Measurements from ENCODE around the gene ZNF197. TPM values are rescaled to one million over a fixed set of nuclear protein-coding genes. Genes with fewer than 3 reads are reported as not detected.
"Not testable (repeated sequence)": the region's sequence is repeated elsewhere in the genome, so short reads cannot be mapped to it uniquely, and the experiment has no call there.

ZNF197 gene
- total and polyA plus RNA-seq, 2 of the 13 experiments (the other 11 are each of a cell fraction or from before 2014, with no cell fraction given) = 1.8 to 6.8 TPM

- TF ChIP-seq ZNF83 (CRISPR knock-in tag; IDR thresholded peaks at IDR 0.05; ENCODE audit: borderline replicate concordance) (no peak), AGO2 (optimal IDR thresholded peaks at IDR 0.05; ENCODE audit: low read depth, low read length) (no peak), SMARCE1 (IDR thresholded peaks at IDR 0.05; ENCODE audit: borderline replicate concordance) (no peak), PPARG (CRISPR knock-in tag; conservative IDR thresholded peaks at IDR 0.05) (no peak), NFRKB (IDR thresholded peaks at IDR 0.05) (no peak), POLR2A (IDR thresholded peaks at IDR 0.05; ENCODE audit: insufficient read depth in 1 of 2, low read depth in 2 of 2, low read length in 2 of 2) (no peak), MXD1 (CRISPR knock-in tag; IDR thresholded peaks at IDR 0.05) (no peak), ATAD3A (CRISPR knock-in tag; IDR thresholded peaks at IDR 0.05) (no peak), HNRNPH1 (optimal IDR thresholded peaks at IDR 0.05; ENCODE audit: low read depth, low read length) (no peak), MIER3 (CRISPR knock-in tag; IDR thresholded peaks at IDR 0.05; ENCODE audit: borderline replicate concordance) (no peak)
- TF ChIP-seq, protein P1, sequence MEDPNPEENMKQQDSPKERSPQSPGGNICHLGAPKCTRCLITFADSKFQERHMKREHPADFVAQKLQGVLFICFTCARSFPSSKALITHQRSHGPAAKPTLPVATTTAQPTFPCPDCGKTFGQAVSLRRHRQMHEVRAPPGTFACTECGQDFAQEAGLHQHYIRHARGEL (CRISPR knock-in tag; IDR thresholded peaks at IDR 0.05) = no peak
- TF ChIP-seq, protein P2, sequence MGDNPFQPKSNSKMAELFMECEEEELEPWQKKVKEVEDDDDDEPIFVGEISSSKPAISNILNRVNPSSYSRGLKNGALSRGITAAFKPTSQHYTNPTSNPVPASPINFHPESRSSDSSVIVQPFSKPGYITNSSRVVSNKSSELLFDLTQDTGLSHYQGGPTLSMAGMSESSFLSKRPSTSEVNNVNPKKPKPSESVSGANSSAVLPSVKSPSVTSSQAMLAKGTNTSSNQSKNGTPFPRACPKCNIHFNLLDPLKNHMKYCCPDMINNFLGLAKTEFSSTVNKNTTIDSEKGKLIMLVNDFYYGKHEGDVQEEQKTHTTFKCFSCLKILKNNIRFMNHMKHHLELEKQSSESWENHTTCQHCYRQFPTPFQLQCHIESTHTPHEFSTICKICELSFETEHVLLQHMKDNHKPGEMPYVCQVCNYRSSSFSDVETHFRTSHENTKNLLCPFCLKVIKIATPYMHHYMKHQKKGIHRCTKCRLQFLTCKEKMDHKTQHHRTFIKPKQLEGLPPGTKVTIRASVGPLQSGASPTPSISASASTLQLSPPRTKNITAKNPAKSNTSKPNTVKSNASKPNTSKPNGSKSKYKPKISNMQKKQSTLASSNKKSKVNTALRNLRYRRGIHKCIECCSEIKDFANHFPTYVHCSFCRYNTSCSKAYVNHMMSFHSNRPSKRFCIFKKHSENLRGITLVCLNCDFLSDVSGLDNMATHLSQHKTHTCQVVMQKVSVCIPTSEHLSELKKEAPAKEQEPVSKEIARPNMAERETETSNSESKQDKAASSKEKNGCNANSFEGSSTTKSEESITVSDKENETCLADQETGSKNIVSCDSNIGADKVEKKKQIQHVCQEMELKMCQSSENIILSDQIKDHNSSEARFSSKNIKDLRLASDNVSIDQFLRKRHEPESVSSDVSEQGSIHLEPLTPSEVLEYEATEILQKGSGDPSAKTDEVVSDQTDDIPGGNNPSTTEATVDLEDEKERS (CRISPR knock-in tag; IDR thresholded peaks at IDR 0.05) = no peak
- TF ChIP-seq, protein P3, sequence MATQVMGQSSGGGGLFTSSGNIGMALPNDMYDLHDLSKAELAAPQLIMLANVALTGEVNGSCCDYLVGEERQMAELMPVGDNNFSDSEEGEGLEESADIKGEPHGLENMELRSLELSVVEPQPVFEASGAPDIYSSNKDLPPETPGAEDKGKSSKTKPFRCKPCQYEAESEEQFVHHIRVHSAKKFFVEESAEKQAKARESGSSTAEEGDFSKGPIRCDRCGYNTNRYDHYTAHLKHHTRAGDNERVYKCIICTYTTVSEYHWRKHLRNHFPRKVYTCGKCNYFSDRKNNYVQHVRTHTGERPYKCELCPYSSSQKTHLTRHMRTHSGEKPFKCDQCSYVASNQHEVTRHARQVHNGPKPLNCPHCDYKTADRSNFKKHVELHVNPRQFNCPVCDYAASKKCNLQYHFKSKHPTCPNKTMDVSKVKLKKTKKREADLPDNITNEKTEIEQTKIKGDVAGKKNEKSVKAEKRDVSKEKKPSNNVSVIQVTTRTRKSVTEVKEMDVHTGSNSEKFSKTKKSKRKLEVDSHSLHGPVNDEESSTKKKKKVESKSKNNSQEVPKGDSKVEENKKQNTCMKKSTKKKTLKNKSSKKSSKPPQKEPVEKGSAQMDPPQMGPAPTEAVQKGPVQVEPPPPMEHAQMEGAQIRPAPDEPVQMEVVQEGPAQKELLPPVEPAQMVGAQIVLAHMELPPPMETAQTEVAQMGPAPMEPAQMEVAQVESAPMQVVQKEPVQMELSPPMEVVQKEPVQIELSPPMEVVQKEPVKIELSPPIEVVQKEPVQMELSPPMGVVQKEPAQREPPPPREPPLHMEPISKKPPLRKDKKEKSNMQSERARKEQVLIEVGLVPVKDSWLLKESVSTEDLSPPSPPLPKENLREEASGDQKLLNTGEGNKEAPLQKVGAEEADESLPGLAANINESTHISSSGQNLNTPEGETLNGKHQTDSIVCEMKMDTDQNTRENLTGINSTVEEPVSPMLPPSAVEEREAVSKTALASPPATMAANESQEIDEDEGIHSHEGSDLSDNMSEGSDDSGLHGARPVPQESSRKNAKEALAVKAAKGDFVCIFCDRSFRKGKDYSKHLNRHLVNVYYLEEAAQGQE (IDR thresholded peaks at IDR 0.05; ENCODE audit: borderline replicate concordance in 1 of 2, low read depth in 1 of 2, low read length in 2 of 2) = no peak
These were observed 44.9 kb downstream of the ZNF197 start (continued) for GRCh38 chr3:44669760-44670159.

DNA sequence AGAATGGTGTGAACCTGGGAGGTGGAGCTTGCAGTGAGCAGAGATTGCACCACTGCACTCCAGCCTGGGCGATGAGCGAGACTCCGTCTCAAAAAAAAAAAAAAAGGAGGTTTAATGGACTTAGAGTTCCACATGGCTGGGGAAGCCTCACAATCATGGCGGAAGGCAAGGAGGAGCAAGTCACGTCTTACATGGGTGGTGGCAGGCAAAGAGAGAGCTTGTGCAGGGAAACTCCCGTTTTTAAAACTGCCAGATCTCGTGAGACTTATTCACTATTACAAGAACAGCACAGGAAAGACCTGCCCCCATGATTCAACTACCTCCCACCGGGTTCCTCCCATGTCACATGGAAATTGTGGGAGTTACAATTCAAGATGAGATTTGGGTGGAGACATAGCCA is 48.6 kb downstream of the ZNF197 start:
- H3K9me3 ChIP-seq (ENCODE audit: low read length); H3K4me2 ChIP-seq (ENCODE audit: low read depth, low read length); intact Hi-C loops (cut with micrococcal nuclease; ENCODE audit: unreplicated experiment); DNase-seq (ENCODE audit: low spot score); H4K20me1 ChIP-seq (ENCODE audit: insufficient read depth, low read length); BruUV-seq (replicated peaks); H2AFZ ChIP-seq (ENCODE audit: low read length); H3K4me1 ChIP-seq (ENCODE audit: insufficient read depth, low read length); FAIRE-seq; H3K79me2 ChIP-seq (ENCODE audit: insufficient read depth, low read length); in situ Hi-C loops (cut with HindIII; ENCODE audit: extremely low pct_ligation_motif_present, low pct_unique_long_range_greater_than_20kb); H3K4me3 ChIP-seq (replicated peaks in 1 of 3; ENCODE audit: insufficient read depth in 1 of 3, low read depth in 2 of 3, low read length in 3 of 3); POLR2A ChIA-PET; H3K9ac ChIP-seq (ENCODE audit: insufficient read depth, low read depth, low read length); H3K27ac ChIP-seq (ENCODE audit: extremely low read length, insufficient read depth, low read length); CTCF ChIA-PET (ENCODE audit: low intra/inter-chr PET ratio, low total read pairs); H3K27me3 ChIP-seq (ENCODE audit: control insufficient read depth in 1 of 2, insufficient read depth in 2 of 2, low read length in 2 of 2); ATAC-seq; H3K36me3 ChIP-seq (replicated peaks in 1 of 2; ENCODE audit: control insufficient read depth in 1 of 2, insufficient read depth in 2 of 2, low read length in 2 of 2): not testable (repeated sequence)
- 31% methylated on average over 8 of the region's 8 CpGs for WGBS (ENCODE audit: low lambda C conversion rate)
